GM23338 (cell line): Measurements from ENCODE around the gene MICAL3.

Experiments
- CREB1 ChIP-seq: fragments of 250-450 bp; sonication (Bioruptor Pico); IDR thresholded peaks from 2 replicates; pipeline ENCODE4 v1.5.0; 2020; ENCODE audit warnings: low read depth, mild to moderate bottlenecking, moderate library complexity
- CTCF ChIP-seq, 2 experiments: fragments of 200-600 bp in 1 of 2; sonication (generic) in 1 of 2; conservative IDR thresholded peaks; 2 replicates each; pipeline versions ENCODE4 v1.5.1 to v1.6.1; 2016 to 2017; ENCODE audit warnings: antibody characterized with exemption in 2 of 2, low read depth in 2 of 2, mild to moderate bottlenecking in 2 of 2, moderate library complexity in 1 of 2
- EZH2 ChIP-seq: fragments of 200-600 bp; sonication (generic); IDR thresholded peaks from one replicate; pipeline ENCODE4 v1.8.0; 2017; ENCODE audit warnings: antibody characterized with exemption, mild to moderate bottlenecking, low read depth; ENCODE audit not compliant: unreplicated experiment
- EZH2phosphoT487 ChIP-seq: fragments of 200-600 bp; sonication (generic); IDR thresholded peaks from one replicate; pipeline ENCODE4 v1.8.1; 2018; ENCODE audit warnings: antibody characterized with exemption; ENCODE audit not compliant: unreplicated experiment
- POLR2AphosphoS5 ChIP-seq: IDR thresholded peaks from 2 replicates; pipeline ENCODE4 v1.6.1; 2016; ENCODE audit warnings: antibody characterized with exemption, low read depth
- REST ChIP-seq: IDR thresholded peaks from one replicate; pipeline ENCODE4 v1.6.1; 2018; ENCODE audit warnings: antibody characterized with exemption; ENCODE audit not compliant: unreplicated experiment

GRCh38 chr22:17973217-17973616 is 51.1 kb downstream of the MICAL3 start:
- TF ChIP-seq EZH2phosphoT487 (no peak), REST (no peak), EZH2 (no peak), POLR2AphosphoS5 (no peak), CTCF (conservative IDR thresholded peaks at IDR 0.05; ENCODE audit: low read depth in 2 of 2) (no peak), CREB1 (CRISPR knock-in tag) (no peak)
